NCI-H1694 treated with DMSO at 0.1 percent for 48 hours (cell line): ENCODE data around the gene ARHGEF4.

Source experiments
- DNase-seq: peaks from one replicate; lab custom pipeline; 2025; lab: John Stamatoyannopoulos, UW

ARHGEF4 gene

GRCh38 chr2:130851624-130852382 lies 15.1 kb downstream of the ARHGEF4 start:
- no peak for DNase-seq

- peak; percentile 87 for DNase-seq
These were observed 15.9 kb downstream of the ARHGEF4 start for GRCh38 chr2:130852521-130853115.

- DNase-seq: no peak
These were observed 16.7 kb downstream of the ARHGEF4 start for GRCh38 chr2:130853391-130853790.

GRCh38 chr2:130854301-130854700 lies 17.6 kb downstream of the ARHGEF4 start:
- DNase-seq: no peak

GRCh38 chr2:130864830-130865800 lies 28.4 kb downstream of the ARHGEF4 start:
- peak; percentile 73 for DNase-seq

DNA sequence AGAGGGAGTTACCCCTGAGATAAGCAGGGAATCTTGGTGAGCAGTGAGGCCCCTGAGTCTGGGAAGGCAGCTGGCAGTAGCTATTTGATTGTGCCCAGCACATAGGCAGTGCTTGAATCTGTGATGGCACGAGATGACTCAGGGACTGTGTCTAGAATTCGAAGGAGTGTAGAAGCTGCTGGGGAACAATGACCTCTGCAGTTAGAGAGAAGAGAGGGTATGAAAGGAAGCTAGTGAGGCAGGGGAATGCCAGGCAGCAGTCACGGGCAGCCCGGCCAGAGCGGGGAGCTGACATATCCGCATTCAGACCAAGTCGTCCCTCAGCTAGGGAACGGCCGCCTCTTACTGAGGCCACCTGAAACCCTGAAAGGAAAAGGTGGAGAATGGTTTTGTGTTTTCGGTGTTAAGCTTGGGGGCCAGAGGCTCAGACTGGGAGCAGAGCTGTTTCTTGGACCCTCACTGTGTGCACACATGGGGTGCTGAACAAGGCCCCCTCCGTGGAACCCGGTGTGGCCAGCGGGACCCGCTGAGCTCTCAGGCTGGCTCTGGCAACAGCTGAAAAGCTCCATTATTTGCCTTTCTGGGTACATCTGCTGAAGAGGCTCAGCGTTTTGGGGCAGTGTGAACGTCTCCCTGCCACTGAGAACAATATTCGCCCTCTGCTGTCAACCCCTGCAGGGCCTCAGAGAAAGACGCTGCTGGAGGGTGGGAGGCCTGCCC lies 32.9 kb downstream of the ARHGEF4 start:
- no peak for DNase-seq

DNA sequence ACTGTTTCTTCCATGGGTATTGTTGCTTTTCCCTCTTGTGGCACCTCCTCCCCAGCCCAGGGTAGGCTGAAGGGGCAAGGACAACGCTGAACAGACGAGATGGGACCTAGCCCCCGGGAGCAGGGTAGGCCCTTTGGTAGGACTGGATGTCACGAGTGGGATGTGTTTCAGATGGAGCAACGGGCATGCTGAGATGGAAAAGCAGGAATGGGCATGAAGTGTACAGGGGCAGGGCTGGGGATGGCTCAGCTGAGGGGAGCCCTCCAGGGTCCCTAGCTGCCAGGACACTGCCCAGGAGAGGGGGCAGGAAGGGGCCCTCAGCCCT lies 33.4 kb downstream of the ARHGEF4 start:
- DNase-seq: no peak

DNA sequence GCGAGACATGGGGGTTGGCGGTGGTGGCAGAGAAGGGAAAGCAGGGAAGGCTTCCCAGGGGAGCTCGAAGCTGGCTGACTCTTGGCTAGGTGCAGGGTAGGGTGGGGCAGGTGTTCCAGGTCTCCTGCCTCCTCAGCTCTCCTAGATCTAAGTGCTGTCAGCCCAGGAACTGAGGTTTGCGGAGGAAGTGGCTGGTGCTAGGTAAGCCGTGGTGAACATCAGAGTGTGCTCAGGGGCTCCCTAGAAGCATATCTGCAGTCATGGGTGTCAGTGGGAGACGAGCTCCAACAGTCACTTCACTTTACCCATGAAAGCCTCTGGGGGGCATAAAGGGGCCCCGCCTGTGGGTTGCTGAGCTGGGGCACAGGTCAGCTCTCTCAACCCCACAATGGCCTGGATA lies 34.1 kb downstream of the ARHGEF4 start:
- no peak for DNase-seq

DNA sequence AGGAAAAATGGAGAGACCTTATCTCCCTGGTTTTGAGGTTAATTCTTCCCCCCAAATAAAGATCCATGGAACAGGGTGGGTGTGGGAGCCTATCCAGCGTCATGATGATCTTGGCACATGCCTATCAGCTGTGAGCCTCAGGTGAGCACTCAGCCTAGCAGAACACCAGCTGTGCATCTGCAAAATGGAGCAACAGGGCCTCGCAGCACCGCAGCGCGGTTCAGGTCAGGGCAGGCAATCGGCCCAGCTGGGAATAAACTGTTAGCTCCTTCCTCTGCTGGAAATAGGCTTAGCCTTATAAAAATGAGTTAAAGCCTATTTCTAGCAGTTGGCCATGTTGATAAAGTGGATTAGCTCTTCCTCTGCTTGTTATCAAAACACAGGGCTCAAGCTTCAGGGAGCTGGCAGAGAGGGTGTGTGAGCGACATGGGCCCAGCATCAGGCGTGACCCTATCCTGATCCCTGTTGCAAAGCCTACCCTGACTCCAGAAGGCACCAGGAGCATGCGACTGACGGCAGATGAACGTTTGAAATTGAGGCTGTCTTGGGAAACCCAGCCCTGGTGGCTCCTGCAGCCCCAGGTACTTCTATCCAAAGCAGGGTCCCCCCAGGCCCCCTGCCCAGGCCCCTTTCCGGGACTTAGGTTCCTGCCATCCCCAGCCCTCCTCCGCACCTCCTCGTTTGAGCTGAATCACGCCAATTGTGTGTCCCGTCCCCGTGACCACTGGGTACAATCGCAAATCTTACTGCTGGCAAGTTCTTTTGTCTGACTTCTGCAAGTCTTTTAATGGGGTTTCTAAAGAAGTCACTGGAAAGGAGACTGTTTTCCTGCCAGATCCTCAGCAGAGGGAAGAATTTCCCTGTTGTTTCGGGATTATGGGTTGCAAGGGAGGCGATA lies 35.4 kb downstream of the ARHGEF4 start:
- no peak for DNase-seq

DNA sequence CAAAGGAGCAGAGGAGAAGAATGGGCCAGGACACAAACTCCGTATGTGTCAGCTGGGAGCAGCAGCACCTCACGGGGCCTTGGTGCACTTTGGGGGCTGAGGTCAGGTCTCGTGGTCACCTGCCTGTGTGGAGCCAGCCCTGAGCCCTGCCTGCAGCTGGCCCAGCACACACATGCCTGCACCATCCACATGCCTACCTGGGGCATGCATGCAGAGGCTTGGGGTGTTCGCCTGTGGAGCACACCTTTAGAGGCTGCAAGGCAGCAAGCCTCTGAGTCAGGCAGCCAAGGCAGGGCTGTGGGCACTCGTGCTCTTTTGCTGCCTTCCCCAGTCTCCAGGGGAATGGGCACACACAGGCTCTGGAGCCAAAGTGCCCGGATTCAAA lies 36.0 kb downstream of the ARHGEF4 start:
- DNase-seq: no peak

GRCh38 chr2:130873700-130874346 lies 37.1 kb downstream of the ARHGEF4 start:
- DNase-seq: peak; percentile 81

- DNase-seq: peak; percentile 42
These were observed 37.8 kb downstream of the ARHGEF4 start for GRCh38 chr2:130874512-130874911.

- no peak for DNase-seq
These were observed 39.2 kb downstream of the ARHGEF4 start for GRCh38 chr2:130875935-130876334.

DNA sequence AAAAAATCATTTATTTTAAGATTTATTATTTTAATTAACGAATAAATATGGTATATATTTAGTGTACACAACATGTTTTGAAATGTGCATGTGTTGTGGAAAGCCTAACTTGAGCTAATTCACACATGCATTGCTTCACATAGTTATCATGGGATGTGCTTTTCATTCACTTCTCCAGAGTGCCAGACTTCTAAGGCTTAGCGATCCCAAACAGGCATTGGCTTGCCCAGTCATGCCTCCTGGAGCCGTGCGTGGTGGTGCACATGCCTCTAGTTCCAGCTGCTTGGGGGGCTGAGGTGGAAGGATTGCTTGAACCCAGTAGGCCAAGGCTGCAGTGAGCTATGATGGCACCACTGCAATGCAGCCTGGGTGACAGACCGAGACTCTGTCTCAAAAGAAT lies 40.5 kb downstream of the ARHGEF4 start:
- DNase-seq: peak; percentile 47

- DNase-seq: no peak
These were observed 41.6 kb downstream of the ARHGEF4 start for GRCh38 chr2:130878316-130878715.

DNA sequence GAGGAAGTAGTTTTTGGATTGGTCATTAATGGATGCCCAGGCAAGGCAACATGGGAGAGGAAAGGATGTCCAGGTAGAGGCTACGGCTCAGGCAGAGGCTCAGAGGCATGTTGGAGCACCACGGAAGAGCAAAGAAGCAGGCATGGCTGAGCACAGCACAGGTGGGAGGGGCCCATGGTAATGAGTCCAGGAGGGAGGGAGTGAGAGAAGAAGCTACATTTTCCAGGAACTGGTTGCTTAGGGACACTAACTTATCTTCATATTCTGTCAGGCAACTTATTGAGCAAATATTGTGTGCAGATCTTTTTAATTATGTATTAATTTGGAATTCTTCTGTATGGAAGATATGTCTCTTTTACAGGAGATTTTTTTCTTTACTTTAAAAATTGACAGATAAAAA lies 42.2 kb downstream of the ARHGEF4 start:
- no peak for DNase-seq

GRCh38 chr2:130882111-130882690 lies 45.5 kb downstream of the ARHGEF4 start:
- no peak for DNase-seq

- DNase-seq: no peak
These were observed 46.3 kb downstream of the ARHGEF4 start for GRCh38 chr2:130882991-130883390.

DNA sequence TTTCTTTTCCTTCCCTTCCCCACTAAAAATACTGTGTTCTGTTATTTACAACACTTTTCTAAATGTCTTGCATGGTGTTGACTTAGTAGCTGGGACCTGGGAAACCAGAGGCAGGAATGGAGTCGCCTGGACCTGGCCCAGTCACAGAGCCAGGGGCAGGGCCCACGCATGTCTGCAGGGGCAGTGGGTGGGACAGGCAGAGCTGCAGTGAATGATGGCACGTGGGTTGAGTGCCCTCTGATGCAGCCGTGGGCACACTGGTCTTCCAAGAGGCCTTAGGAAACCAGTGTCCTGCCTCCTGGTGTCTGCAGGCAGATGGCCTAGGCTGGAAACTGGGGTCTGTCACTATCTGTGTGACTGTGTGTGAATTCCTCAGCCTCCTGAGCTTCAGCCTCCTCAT lies 46.8 kb downstream of the ARHGEF4 start:
- no peak for DNase-seq

DNA sequence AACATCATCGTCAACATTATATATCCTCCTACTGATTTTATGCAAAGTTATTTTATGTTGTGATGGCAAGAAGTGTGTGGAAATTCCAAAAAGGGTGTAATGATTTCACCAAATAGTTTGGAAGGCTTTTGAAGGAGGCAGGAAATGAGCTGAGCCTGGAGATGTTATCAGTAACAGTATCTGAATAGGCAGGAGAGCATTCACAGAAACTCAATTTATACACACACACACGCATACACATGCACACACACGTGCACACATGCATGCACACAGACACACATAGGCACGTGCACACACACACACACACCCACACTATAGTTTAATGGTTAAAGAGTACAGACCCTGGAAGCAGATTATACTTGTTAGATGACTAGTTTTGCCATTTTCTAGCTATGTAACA lies 47.3 kb downstream of the ARHGEF4 start:
- DNase-seq: no peak
